ENCODE measurements around the gene MED15.
"Not testable (repeated sequence)": the region's sequence is repeated elsewhere in the genome, so short reads cannot be mapped to it uniquely, and the experiment has no call there.

Gene MED15

GRCh38 chr22:20585639-20586402 lies 78.4 kb downstream of the MED15 start:
- no peak for DNase-seq

- DNase-seq = no peak
Measured at GRCh38 chr22:20586403-20586745, 79.0 kb downstream of the MED15 start.

- no peak for DNase-seq
Measured at GRCh38 chr22:20587206-20587958, 80.0 kb downstream of the MED15 start.

GRCh38 chr22:20588092-20588842 lies 80.9 kb downstream of the MED15 start:
- no peak for DNase-seq

DNA sequence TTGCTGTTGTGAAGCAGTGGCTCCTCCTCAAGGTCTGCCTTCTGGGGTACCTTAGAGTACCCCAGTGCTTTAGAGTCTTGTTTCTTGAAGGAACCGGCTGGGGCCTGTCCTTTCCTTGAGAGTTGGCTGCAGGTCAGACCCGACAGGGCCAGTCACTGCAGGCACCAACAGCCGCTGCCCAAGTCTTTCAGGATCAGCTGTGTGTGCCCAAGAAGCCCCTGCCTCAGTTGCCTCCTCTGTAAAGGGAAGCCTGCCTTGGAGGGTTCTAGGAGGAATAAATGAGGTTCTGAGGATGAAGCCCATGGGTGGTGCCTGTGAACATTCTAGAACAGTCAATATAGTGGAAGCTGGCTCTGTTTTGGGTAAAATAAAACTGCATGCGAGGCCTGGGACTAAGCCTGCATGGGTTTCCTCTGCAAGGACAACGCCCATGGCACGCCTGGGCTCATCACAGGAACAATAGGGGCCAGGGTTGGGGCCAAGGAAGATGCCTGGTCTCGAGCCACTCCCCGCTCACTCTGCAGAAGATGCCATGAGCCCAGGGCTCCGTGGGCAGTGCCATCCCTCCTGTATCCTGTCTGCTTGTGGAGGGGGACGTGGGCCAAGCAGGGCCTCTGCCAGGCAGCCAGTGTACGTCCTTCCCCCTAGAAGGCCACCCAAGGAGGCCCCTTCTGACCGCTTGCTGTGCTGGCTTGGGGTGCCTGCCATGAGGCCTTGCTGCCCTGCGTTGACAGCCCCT lies 81.6 kb downstream of the MED15 start:
- DNase-seq = no peak

- no peak for DNase-seq
Measured at GRCh38 chr22:20589614-20590476, 82.4 kb downstream of the MED15 start.

DNA sequence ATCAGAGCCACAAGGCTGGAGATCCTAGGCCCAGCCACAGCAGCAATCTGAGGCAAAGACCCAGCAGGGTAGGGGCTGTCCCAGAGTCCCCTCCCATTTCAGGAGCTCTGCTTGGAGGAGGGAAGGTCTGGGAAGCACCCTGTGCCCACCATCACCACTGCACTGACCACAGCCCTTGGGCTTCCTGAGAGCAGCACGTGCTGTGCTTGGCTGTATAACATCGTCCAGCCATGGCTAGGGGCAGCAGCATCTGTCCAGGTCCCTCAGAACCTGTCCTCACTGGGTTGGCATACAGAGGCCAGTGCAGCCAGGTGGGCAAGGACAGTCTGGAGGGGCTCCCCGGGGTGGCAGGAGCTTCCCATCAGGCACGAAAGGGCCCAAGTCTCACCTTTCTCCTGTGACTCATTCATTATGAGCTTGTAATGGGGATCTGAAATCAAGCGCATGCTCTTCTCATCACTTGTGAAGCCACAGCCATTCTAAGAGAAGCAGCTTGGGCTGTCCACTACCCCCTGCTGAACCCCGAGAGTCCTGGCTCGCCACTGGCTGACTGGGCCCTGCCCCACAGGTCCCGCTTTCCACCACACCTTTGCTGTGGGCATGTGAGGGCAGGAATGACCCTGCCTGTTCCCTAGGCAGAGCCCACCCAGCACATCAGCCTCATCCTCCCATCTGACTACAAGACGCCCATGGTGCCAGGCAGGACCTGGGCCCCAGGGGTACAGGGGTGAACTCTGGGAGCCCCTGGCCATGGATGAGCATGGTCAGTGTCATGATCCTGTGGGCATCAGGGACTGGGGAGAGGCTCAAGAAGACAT lies 83.3 kb downstream of the MED15 start:
- DNase-seq = no peak

GRCh38 chr22:20591295-20591645 lies 83.9 kb downstream of the MED15 start:
- DNase-seq = no peak

DNA sequence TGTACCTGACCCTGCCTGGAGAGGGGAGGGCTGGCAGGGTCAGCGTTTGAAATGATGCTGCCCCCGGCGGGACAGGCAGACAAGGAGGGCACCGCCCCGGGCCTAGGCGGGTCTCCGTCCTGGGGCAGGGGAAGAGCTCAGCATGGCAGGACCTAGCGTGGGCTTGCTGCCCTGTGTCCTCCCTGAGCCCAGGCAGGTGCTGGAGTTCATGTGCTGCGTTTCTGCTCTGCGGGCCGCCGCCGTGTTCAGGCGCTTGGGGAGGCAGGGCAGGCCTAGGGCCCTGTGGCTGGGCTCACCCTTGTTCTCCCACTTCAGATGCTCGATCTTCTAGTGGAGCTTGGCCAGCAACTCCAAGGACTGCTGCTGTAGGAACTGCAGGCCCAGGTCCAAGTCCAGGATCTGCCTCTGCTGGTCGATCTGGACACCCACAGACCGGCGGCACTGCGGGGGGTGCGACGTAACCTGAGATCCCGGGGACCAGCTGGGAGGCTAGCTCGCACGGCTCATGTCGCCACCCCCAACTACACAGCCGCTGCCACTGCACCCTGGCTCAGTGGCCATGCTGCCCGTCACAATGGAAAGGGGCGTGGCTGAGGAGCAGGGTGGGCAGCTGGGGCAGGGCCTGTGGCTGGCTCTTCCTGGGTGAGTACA lies 84.4 kb downstream of the MED15 start:
- DNase-seq = no peak

DNA sequence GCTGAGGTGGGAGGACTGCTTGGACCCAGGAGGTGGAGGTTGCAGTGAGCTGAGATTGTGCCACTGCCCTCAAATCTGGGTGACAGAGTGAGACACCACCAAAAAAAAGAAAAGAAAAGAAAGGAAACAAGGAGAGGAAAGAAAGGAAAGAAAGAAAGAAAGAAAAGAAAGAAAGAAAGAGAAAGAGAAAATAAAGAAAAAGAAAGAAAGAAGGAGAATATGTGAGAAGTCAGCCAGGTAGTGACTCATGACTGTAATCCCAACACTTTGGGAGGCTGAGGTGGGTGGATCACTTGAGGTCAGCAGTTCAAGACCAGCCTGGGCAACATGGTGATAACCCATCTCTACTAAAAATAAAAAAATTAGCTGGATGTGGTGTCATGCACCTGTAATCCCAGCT lies 86.6 kb downstream of the MED15 start:
- not testable (repeated sequence) for DNase-seq

GRCh38 chr22:20594486-20594885 lies 87.1 kb downstream of the MED15 start:
- not testable (repeated sequence) for DNase-seq

DNA sequence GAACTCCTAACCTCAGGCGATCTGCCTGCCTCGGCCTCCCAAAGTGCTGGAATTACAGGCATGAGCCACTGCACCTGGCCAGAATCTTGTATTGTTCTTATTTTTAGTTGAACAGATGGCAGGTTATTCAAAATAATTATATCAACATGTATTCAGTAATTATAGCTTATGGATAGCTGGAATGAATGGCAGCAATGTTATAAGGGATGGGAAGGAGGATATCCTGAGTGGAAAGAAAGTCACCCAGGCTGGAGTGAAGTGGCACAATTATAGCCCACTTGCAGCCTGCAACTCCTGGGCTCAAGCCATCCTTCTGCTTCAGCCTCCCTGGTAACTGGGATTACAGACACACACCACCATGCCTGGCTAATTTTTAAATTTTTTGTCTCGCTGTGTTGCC lies 88.1 kb downstream of the MED15 start:
- no peak for DNase-seq

- no peak for DNase-seq
Measured at GRCh38 chr22:20599117-20599516, 91.7 kb downstream of the MED15 start.

DNA sequence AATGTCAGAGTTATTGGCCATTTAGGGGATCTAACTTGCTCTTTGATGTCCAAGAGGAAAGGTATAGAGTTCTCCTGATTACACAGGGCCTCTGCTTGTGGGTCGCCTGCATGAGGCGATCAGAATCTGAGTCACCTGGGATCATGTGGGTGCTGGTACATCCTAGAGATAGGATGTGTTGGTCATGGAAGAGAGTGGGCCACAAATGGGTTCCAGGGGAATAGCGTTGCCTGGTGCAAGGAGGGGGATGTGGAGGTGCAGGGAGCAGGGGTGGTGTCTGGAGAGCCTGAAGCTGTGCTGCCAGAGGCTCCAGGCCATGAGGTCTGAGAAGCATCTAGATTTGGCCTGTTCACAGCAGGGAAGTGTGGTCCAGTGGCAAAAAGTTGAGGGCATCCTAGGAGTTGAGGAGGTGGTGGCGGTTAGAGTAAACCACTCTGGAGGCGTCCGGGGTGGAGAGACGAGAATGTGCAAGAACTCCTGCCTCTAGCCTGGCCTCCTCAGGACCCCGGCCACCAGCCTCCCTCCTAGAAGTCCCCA lies 92.8 kb downstream of the MED15 start:
- DNase-seq = no peak

- DNase-seq = no peak
Measured at GRCh38 chr22:20601308-20601707, 93.9 kb downstream of the MED15 start.

- no peak for DNase-seq
Measured at GRCh38 chr22:20602609-20603164, 95.3 kb downstream of the MED15 start.

DNA sequence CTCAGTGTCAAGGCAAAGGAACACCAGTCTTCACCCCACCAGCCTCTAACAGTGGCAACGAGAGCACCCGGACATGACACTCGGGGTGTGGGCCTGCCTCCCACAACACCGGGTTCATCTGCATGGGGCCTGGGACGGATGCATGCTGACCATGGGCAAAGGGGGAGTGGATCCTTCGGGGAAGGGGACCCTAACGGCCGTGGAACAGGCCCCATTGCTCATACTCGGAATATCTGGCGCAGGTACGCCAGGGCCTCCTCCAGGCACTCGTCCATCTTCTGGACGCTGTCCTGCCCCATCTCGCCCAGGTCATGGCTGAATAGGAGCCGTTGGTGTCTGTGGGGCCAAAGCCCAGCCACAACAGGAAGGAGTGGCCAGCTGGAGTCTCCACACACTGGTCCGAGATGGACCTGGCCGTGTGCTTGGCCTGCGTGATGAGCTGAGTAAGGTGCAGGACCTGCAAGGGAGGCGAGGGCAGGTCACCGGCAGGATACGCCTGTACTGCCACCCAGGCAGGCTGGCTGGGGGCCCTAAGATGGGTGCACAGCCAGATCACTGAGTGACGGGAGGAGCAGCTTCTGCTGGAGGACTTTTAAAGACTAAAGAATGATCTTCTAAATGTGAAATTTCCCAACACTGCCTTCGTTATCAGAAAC lies 96.8 kb downstream of the MED15 start:
- no peak for DNase-seq

DNA sequence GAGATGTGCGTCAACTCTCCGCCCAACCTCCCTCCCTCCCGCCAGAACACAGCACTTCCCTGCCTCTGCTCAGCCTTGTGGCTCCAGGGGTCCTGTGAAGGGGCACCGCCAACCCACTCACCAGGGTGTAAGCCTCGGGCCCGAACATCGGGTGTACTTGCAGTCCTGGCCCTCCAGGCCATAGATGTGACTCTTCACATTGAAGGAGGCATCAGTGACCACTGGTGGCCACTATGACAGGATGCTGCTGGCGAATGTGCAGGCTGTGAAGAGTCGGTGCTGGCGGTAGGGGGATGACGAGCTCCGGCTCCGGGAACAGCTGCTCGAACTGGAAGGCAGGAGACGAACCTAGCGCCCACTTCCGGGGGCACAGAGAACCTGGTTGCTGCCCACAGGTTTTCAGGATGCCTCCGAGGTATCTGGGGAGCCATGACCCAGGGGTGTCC lies 97.4 kb downstream of the MED15 start:
- DNase-seq = no peak

- no peak for DNase-seq
Measured at GRCh38 chr22:20605328-20605727, 97.9 kb downstream of the MED15 start.
